BLaER1 (cell line): Measurements from ENCODE around the gene SRPRB.

Experiments
- H3K27ac ChIP-seq: shearing (Covaris generic); formaldehyde crosslinking; 2 replicates; pipeline ENCODE4 v1.8.1; 2022
- H3K27me3 ChIP-seq: shearing (Covaris generic); formaldehyde crosslinking; 2 replicates; pipeline ENCODE4 v1.8.1; 2022
- H3K36me3 ChIP-seq: shearing (Covaris generic); formaldehyde crosslinking; 2 replicates; pipeline ENCODE4 v1.8.1; 2022
- H3K4me1 ChIP-seq: shearing (Covaris generic); formaldehyde crosslinking; 2 replicates; pipeline ENCODE4 v1.8.1; 2022
- H3K4me2 ChIP-seq: shearing (Covaris generic); formaldehyde crosslinking; 2 replicates; pipeline ENCODE4 v1.8.1; 2022
- H3K4me3 ChIP-seq: shearing (Covaris generic); formaldehyde crosslinking; 2 replicates; pipeline ENCODE4 v1.8.1; 2022
- H3K9ac ChIP-seq: shearing (Covaris generic); formaldehyde crosslinking; 2 replicates; pipeline ENCODE4 v1.8.1; 2022
- H3K9me3 ChIP-seq: shearing (Covaris generic); formaldehyde crosslinking; 2 replicates; pipeline ENCODE4 v1.8.1; 2022
- H4K20me1 ChIP-seq: shearing (Covaris generic); formaldehyde crosslinking; 2 replicates; pipeline ENCODE4 v1.8.1; 2022
- Cebpa-rat ChIP-seq: shearing (Covaris generic); IDR thresholded peaks from 2 replicates; pipeline ENCODE4 v1.8.1; 2022

Gene SRPRB

DNA sequence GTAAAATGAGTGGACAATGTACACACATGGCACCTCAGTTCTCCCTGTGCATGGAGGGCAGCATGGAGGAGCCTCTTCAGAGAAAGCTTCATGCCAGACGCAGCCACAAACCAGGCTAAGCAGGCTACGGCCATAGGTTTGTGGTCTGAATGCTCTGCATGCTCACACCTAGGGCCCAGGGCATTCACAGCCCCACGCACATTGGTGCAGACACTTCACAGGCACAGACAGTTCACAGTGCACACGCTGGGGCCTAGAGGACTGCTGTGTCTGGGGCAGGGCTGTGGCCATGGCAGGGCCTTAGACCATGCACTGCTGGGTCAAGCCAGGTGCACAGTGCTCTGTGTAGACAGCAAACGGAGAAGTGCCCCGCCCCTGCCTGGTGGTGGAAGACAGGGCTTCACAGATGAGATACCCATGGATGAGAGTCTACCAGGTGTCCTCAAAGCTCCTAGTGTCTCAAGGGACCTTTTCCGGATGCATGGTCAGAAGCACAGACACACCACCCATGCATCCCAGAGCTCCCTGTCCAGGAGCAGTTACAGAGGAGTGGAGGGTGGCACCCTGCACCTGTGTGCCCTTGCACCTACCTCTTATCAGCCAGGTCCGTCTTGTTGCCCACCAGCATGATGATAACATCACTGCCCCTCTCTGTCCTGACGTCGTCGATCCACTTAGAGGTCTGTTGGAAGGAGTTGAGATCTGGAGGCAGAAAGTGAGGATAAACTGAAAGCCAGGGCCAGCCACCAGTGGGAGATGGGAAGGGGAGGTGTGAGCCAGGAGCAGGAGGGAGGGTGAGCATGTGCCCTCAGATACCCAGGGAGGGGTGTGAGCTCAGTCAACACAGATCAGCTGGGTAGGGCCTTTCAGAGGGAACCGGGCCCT is 33.5 kb downstream of the SRPRB start:
- Histone ChIP-seq H3K4me2 (no peak overlapping the region), H4K20me1 (no peaks in the 10 kb centered on the region), H3K4me1 (peaks cover 11% of the 10 kb centered on the region), H3K36me3 (no peaks in the 10 kb centered on the region), H3K27me3 (no peaks in the 10 kb centered on the region), H3K9ac (no peak overlapping the region), H3K4me3 (no peak overlapping the region), H3K9me3 (no peaks in the 10 kb centered on the region), H3K27ac (no peak overlapping the region)
- TF ChIP-seq Cebpa-rat = no peak

DNA sequence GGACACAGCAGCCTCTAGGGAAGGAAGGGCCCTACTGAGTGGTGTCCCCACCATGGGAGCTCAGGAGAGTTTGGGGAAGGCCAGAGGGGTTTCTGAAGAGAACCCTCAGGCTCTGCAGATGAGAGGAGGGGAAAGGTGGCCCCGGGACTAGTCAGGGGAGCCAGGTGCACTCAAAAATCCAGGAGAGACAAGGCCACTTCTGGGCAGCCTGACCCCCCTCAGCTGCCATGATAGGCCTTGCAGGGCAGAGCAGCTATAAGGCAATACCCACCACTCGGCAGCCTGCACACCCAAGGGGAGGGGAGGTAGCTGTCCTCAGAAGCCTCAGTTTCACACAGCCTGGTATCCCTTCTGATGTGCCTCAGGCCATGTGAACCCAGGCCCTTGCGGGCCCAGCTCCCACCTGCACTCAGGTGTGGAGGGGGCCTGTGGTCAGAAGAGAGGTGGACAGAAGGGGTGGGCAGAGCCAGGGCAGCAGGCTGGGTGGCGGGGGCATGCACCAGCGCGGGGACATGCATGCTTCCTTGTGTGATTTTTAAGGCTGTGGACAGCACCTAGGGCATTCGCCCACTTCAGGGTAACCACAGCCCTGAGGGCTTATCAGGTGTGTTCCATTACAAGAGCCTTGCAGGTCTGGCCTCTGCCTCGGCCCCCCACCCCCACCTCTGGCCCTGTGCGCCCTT is 34.6 kb downstream of the SRPRB start:
- no peaks in the 10 kb centered on the region for H3K27me3 ChIP-seq
- 0 out of 2 replicates have a peak, but pooled peaks cover 1% of the 10 kb centered on the region for H3K9me3 ChIP-seq
- no peaks in the 10 kb centered on the region for H3K36me3 ChIP-seq
- no peaks in the 10 kb centered on the region for H4K20me1 ChIP-seq
- H3K4me2 ChIP-seq = no peak overlapping the region
- H3K27ac ChIP-seq = no peak overlapping the region
- no peak overlapping the region for H3K9ac ChIP-seq
- no peak for TF ChIP-seq Cebpa-rat
- H3K4me1 ChIP-seq = peaks cover 11% of the 10 kb centered on the region
- H3K4me3 ChIP-seq = no peak overlapping the region

GRCh38 chr3:133840767-133841166 is 35.2 kb downstream of the SRPRB start:
- no peak for TF ChIP-seq Cebpa-rat
- no peaks in the 10 kb centered on the region for H4K20me1 ChIP-seq
- H3K27ac ChIP-seq = no peak overlapping the region
- no peak overlapping the region for H3K4me2 ChIP-seq
- no peak overlapping the region for H3K9ac ChIP-seq
- no peak overlapping the region for H3K4me3 ChIP-seq
- H3K27me3 ChIP-seq = no peaks in the 10 kb centered on the region
- 0 out of 2 replicates have a peak, but pooled peaks cover 3% of the 10 kb centered on the region for H3K9me3 ChIP-seq
- peaks cover 11% of the 10 kb centered on the region for H3K4me1 ChIP-seq
- no peaks in the 10 kb centered on the region for H3K36me3 ChIP-seq

DNA sequence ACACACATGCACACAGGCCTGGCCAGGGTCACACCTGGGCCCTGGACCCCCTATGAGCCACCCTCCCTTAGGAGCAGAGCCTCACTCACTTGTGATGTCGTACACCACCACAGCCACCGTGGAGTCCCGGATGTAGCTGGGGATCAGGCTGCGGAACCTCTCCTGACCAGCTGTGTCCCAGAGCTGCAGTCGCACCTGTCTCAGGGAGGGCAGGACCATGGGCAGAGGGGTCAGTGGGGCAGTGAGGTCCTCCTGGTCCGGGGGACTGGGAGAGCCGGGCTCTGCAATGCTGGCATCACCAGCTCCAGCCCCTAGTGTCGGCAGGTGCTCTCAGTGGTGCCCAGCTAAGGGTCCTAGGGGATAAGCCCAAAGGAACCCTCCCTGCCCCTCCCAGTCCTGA is 35.6 kb downstream of the SRPRB start:
- Histone ChIP-seq H3K4me3 (no peak overlapping the region), H3K9ac (no peak overlapping the region), H4K20me1 (no peaks in the 10 kb centered on the region), H3K27ac (no peak overlapping the region), H3K27me3 (no peaks in the 10 kb centered on the region), H3K9me3 (0 out of 2 replicates have a peak, but pooled peaks cover 3% of the 10 kb centered on the region), H3K4me1 (peaks cover 11% of the 10 kb centered on the region), H3K4me2 (no peak overlapping the region), H3K36me3 (no peaks in the 10 kb centered on the region)
- TF ChIP-seq Cebpa-rat = no peak

DNA sequence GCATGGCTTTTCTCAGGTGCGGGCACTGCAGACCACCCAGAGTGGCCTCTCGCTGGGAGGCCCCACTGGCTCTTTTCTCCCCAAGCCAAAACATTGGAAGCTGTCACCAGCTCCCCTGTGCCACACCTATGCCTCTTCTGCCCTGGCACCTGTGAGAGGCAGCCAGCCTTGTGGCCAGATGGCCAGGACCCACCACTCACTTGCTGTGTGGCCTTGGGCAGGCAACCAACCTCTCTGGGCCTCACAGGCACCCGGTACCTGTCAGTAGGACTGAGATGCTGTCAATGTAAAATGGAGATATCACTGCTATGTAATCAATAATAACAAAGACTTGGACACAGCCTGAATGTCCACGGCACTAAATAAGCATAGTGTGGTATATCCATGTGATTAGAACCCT is 36.5 kb downstream of the SRPRB start:
- no peak overlapping the region for H3K4me2 ChIP-seq

DNA sequence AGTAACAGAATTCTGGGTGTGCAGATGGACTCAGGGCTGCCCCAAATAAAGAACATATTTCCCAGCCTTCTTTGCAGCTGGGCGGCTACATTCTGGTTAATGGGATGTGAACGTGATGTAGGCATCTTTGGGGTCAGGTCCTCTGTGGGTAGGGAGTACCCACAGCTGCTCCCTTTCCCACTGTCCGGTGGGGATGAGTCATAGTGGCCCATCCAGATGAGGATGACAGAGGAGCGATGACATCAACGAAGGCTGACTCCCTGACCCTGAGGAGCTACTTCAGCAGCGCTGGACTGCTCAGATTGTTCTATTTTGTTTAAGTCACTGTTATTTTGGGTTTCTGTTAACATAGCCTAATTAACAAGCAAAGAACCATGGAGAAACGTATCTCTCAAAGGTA is 38.0 kb downstream of the SRPRB start:
- Histone ChIP-seq H3K4me1 (no peaks in the 10 kb centered on the region), H4K20me1 (no peaks in the 10 kb centered on the region), H3K27ac (no peak overlapping the region), H3K27me3 (no peaks in the 10 kb centered on the region), H3K9ac (no peak overlapping the region), H3K4me2 (no peak overlapping the region), H3K36me3 (no peaks in the 10 kb centered on the region), H3K9me3 (0 out of 2 replicates have a peak, but pooled peaks cover 3% of the 10 kb centered on the region), H3K4me3 (no peak overlapping the region)
- no peak for TF ChIP-seq Cebpa-rat

More for the DNA sequence above, 36.5 kb downstream of the SRPRB start:
- H3K9me3 ChIP-seq = 0 out of 2 replicates have a peak, but pooled peaks cover 3% of the 10 kb centered on the region
- H3K4me1 ChIP-seq = peaks cover 11% of the 10 kb centered on the region
- H3K27ac ChIP-seq = no peak overlapping the region
- no peaks in the 10 kb centered on the region for H3K27me3 ChIP-seq
- H4K20me1 ChIP-seq = no peaks in the 10 kb centered on the region
- no peak overlapping the region for H3K9ac ChIP-seq
- H3K36me3 ChIP-seq = no peaks in the 10 kb centered on the region
- TF ChIP-seq Cebpa-rat = no peak
- no peak overlapping the region for H3K4me3 ChIP-seq

DNA sequence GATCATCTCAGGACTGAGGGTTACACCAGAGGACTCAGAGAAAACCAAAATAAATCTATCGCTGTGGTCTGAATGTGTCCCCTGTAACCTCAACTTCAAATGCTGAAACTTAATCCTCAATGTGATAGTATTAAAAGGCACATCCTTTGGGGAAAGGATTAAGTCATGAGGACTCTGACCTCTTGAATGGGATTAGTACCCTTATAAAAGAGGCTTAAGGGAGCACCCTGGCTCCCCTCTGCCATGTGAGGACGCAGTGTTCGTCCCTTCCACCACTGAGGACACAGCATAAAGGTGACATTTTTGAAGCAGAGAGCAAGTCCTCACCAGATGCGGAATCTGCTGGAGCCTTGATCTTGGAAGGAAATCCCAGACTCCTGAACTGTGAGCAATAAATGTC is 39.5 kb downstream of the SRPRB start:
- H4K20me1 ChIP-seq = no peaks in the 10 kb centered on the region
- H3K27ac ChIP-seq = no peak overlapping the region
- TF ChIP-seq Cebpa-rat = no peak
- no peak overlapping the region for H3K4me2 ChIP-seq
- 0 out of 2 replicates have a peak, but pooled peaks cover 3% of the 10 kb centered on the region for H3K9me3 ChIP-seq
- no peaks in the 10 kb centered on the region for H3K36me3 ChIP-seq
- no peaks in the 10 kb centered on the region for H3K4me1 ChIP-seq
- H3K4me3 ChIP-seq = no peak overlapping the region
- no peaks in the 10 kb centered on the region for H3K27me3 ChIP-seq
- no peak overlapping the region for H3K9ac ChIP-seq

DNA sequence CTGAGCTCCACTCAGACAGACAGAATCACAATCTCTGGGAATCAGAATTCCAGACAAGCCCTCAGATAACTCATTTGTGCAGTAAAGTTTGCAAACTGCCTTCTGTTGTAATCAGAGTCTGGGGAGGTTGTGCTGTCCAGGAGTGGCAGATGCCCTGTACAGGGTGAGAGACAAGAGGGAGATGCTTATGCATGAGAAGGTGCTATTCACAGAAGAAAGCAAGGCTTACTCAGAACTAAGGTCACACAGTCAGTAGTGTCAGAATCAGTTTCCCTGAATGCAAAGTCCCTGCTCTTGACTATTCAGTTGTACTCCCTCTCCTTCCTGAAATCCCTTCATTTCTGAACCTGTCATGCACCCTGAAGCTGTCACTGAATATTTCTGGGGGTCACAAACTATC is 43.7 kb downstream of the SRPRB start:
- no peak for TF ChIP-seq Cebpa-rat
- Histone ChIP-seq H3K27ac (no peak overlapping the region), H3K27me3 (no peaks in the 10 kb centered on the region), H3K4me1 (0 out of 2 replicates have a peak, but pooled peaks cover 3% of the 10 kb centered on the region), H3K4me3 (no peak overlapping the region), H3K4me2 (no peak overlapping the region), H3K36me3 (no peaks in the 10 kb centered on the region), H3K9ac (no peak overlapping the region), H3K9me3 (0 out of 2 replicates have a peak, but pooled peaks cover 3% of the 10 kb centered on the region), H4K20me1 (no peaks in the 10 kb centered on the region)

DNA sequence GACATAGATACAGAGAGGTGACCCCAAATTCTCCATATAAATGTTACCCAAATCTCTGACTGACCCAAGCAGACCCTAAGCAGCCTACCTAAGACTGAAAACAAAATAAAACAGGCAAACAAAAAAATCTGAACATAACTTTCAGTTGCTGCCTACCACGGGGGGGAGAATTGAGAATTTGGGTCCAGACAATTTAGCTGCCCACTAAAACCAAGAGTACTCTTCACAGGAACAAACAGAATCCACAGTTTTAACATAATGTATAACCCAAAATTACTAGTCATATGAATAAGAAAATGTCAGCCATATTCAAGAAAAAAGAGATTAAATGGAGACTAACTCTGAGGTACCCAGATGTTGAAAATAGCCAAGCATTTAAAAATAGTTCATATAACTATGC is 44.4 kb downstream of the SRPRB start:
- no peak overlapping the region for H3K4me3 ChIP-seq
- TF ChIP-seq Cebpa-rat = no peak
- H4K20me1 ChIP-seq = no peaks in the 10 kb centered on the region
- H3K4me2 ChIP-seq = no peak overlapping the region
- H3K27me3 ChIP-seq = no peaks in the 10 kb centered on the region
- no peak overlapping the region for H3K9ac ChIP-seq
- H3K36me3 ChIP-seq = no peaks in the 10 kb centered on the region
- 0 out of 2 replicates have a peak, but pooled peaks cover 3% of the 10 kb centered on the region for H3K9me3 ChIP-seq
- H3K27ac ChIP-seq = no peak overlapping the region
- peaks cover 7% of the 10 kb centered on the region for H3K4me1 ChIP-seq
